ENCODE results near the gene ENOPH1.

DNA sequence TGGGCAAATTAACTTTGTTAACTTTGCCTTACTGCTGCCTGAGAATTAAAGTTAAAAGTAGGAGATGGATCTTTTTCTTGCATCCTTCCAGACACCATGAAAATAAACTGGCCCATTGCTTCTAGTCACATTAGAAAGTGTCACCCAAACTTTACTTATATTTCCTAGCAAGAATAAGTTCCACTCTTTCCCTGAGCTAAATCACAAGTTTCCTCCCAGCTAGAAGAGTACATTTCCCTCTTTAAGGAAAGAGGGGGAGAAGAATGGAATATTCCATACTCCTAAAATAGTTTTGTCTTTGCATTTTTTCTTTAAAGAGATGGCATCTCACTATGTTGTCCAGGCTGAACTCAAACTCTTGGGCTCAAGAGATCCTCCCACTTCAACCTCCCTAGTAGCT is 77.6 kb downstream of the ENOPH1 start:
- TF ChIP-seq, protein P1, sequence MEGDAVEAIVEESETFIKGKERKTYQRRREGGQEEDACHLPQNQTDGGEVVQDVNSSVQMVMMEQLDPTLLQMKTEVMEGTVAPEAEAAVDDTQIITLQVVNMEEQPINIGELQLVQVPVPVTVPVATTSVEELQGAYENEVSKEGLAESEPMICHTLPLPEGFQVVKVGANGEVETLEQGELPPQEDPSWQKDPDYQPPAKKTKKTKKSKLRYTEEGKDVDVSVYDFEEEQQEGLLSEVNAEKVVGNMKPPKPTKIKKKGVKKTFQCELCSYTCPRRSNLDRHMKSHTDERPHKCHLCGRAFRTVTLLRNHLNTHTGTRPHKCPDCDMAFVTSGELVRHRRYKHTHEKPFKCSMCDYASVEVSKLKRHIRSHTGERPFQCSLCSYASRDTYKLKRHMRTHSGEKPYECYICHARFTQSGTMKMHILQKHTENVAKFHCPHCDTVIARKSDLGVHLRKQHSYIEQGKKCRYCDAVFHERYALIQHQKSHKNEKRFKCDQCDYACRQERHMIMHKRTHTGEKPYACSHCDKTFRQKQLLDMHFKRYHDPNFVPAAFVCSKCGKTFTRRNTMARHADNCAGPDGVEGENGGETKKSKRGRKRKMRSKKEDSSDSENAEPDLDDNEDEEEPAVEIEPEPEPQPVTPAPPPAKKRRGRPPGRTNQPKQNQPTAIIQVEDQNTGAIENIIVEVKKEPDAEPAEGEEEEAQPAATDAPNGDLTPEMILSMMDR (IDR thresholded peaks at IDR 0.05): no peak
- no peak for TF ChIP-seq EP300 (IDR thresholded peaks at IDR 0.05)
- no peak for TF ChIP-seq POLR2A (IDR thresholded peaks at IDR 0.05)
